ENCODE measurements around the gene HDAC8. TPM values are rescaled to one million over a fixed set of nuclear protein-coding genes. Genes with fewer than 3 reads are reported as not detected.

The HDAC8 gene
- polyA plus RNA-seq, 1 experiment, result 14.9 TPM

DNA sequence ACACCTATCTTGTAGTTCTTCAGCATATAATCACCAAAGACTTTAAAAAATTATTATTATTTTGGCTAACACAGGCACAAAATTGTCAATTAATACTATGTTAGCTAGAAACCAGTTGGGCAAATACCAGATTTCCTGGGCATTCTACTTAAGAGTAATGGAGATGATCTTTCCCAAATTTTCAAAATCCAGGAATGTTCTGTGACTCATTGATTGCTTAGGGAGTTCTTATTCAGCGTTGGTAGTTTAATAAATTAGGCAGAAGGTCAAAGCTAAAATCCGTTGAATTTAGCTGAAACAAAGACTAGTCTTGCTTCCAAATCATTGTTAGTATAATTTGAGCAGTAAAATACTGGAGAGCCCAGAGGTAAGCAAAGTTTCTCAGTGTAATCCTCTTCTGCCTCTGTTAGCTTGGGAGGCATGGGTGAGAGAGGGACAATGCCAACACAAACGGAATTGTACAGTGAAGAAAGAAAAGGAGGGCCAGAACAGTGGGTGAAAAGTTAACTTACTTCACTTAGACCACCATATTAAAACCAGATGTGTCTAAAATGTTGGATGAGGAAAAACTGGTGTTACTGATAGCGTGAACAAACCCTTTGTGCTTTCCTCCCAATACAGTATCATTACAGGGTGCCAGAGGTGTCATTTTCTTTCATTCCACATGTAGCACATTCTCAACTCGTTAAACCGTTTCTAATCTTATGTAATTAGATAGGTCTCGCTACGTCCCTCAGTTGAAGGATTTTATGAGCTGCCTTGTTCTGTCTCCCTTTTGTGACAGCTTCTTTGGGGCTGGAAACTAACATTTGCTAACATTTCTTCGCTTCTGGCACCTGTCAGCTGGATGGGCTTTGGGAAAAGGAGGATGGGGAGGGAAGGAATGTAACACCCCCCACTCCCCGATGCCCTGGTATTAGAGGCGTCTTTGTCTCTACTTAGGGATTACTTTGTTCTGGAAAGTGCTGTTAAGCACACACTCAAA lies 179.5 kb downstream of the HDAC8 start:
- POLR2A ChIA-PET, result interaction anchor here (0.8 kb wide), 1 partner anchor 18 kb away, joined by 4 read pairs; no protein-coding TSS in a partner anchor
- H3K4me3 ChIP-seq (ENCODE audit: low read depth, low read length), result no peak overlapping the region
- no peaks in the 10 kb centered on the region for H3K27me3 ChIP-seq (ENCODE audit: control insufficient read depth, insufficient read depth, low read length)
- CTCF ChIA-PET, result no interaction called here
- no peak for DNase-seq (ENCODE audit: low read depth)
- no peaks in the 10 kb centered on the region for H3K36me3 ChIP-seq (ENCODE audit: control insufficient read depth, insufficient read depth, low read length)
- TF ChIP-seq CTCF (IDR thresholded peaks at IDR 0.05; ENCODE audit: insufficient read depth, low read depth, low read length), result no peak

GRCh38 chrX:72392042-72392441 lies 180.6 kb downstream of the HDAC8 start:
- H3K4me3 ChIP-seq (ENCODE audit: low read depth, low read length), result no peak overlapping the region

DNA sequence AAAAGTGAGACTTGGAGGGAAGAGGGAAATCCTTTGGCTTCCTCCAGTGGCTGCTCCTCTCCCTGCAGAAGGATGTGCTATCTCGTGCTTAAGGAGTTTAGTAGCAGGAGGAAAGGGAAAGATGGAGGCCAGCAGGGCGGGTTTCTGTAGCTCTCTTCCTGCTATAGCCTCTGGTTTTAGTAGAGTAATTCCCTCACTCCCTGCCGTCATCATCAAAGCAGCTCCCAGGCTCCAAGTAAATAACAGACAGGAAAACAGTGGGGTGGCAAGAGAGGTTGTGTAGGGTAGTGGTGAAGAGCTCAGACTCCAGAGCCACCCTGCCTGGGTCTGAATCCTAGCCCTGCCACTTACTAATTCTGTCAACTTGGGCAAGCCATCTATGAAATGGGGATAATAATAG lies 185.4 kb downstream of the HDAC8 start:
- Histone ChIP-seq H3K36me3 (ENCODE audit: control insufficient read depth, insufficient read depth, low read length) (no peaks in the 10 kb centered on the region), H3K4me3 (ENCODE audit: low read depth, low read length) (no peak overlapping the region), H3K27me3 (ENCODE audit: control insufficient read depth, insufficient read depth, low read length) (no peaks in the 10 kb centered on the region)
- no peak for TF ChIP-seq CTCF (IDR thresholded peaks at IDR 0.05; ENCODE audit: insufficient read depth, low read depth, low read length)
- ChIA-PET CTCF (no interaction called here), POLR2A (no interaction called here)
- no peak for DNase-seq (ENCODE audit: low read depth)

More at GRCh38 chrX:72392042-72392441, 180.6 kb downstream of the HDAC8 start:
- ChIA-PET CTCF (no interaction called here), POLR2A (interaction anchor here (0.8 kb wide), 1 partner anchor 19 kb away, joined by 4 read pairs; no protein-coding TSS in a partner anchor)
- H3K27me3 ChIP-seq (ENCODE audit: control insufficient read depth, insufficient read depth, low read length), result no peaks in the 10 kb centered on the region
- DNase-seq (ENCODE audit: low read depth), result no peak
- H3K36me3 ChIP-seq (ENCODE audit: control insufficient read depth, insufficient read depth, low read length), result no peaks in the 10 kb centered on the region
- no peak for TF ChIP-seq CTCF (IDR thresholded peaks at IDR 0.05; ENCODE audit: insufficient read depth, low read depth, low read length)

- CTCF ChIA-PET, result no interaction called here
- no peak for TF ChIP-seq CTCF (IDR thresholded peaks at IDR 0.05; ENCODE audit: insufficient read depth, low read depth, low read length)
Measured at GRCh38 chrX:72382202-72382595, 190.4 kb downstream of the HDAC8 start.

GRCh38 chrX:72381439-72382201 lies 191.0 kb downstream of the HDAC8 start:
- POLR2A ChIA-PET, result no interaction called here
- Histone ChIP-seq H3K4me3 (ENCODE audit: low read depth, low read length) (no peak overlapping the region), H3K27me3 (ENCODE audit: control insufficient read depth, insufficient read depth, low read length) (no peaks in the 10 kb centered on the region), H3K36me3 (ENCODE audit: control insufficient read depth, insufficient read depth, low read length) (no peaks in the 10 kb centered on the region)
- CTCF ChIA-PET, result interaction anchor here (1.6 kb wide), 1 partner anchor 9 kb away, joined by 6 read pairs; no protein-coding TSS in a partner anchor
- no peak for TF ChIP-seq CTCF (IDR thresholded peaks at IDR 0.05; ENCODE audit: insufficient read depth, low read depth, low read length)
- no peak for DNase-seq (ENCODE audit: low read depth)

More at GRCh38 chrX:72382202-72382595, 190.4 kb downstream of the HDAC8 start:
- no peaks in the 10 kb centered on the region for H3K36me3 ChIP-seq (ENCODE audit: control insufficient read depth, insufficient read depth, low read length)
- no peak overlapping the region for H3K4me3 ChIP-seq (ENCODE audit: low read depth, low read length)
- POLR2A ChIA-PET, result no interaction called here
- no peak for DNase-seq (ENCODE audit: low read depth)
- H3K27me3 ChIP-seq (ENCODE audit: control insufficient read depth, insufficient read depth, low read length), result no peaks in the 10 kb centered on the region
